HG03469 (cell line): Measurements from ENCODE around the gene MRPS18A.

Experiments used
- ATAC-seq: cut with Tn5 transposase; IDR thresholded peaks from one replicate; pipeline ENCODE4 v1.9.1; 2021; ENCODE audit warnings: mild to moderate bottlenecking, moderate library complexity, moderate number of reproducible peaks; ENCODE audit not compliant: unreplicated experiment

The MRPS18A gene

DNA sequence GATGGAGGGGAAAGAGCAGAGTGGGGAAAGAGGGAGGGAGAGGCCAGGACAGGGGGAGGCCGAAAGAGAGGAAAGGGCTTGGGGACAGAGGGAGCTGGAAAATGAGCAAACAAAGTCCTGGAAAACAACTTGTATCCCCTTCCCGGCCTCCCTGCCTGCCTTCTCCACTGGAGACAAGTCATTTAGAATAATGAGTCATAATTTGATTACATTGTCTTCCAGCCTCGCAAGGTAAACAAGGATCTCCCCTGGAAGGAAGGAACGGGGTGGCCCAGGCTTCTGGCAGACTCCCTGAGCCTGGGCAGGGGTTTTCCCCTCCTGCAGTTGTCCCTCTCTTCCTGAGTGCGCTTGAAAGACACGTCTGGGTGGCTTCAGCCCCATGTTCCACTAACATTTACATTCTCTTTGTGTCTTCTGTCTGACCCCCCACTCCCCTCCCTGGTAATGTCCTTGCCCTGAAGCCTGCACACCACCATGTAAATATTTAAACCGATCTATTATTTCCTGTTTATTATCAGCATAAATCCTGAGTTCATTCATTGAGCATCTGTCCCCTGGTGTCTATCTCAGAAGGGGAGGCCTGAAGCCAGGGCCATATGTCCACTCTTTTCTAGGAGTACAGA is 12.1 kb upstream of the MRPS18A start:
- no peak for ATAC-seq

DNA sequence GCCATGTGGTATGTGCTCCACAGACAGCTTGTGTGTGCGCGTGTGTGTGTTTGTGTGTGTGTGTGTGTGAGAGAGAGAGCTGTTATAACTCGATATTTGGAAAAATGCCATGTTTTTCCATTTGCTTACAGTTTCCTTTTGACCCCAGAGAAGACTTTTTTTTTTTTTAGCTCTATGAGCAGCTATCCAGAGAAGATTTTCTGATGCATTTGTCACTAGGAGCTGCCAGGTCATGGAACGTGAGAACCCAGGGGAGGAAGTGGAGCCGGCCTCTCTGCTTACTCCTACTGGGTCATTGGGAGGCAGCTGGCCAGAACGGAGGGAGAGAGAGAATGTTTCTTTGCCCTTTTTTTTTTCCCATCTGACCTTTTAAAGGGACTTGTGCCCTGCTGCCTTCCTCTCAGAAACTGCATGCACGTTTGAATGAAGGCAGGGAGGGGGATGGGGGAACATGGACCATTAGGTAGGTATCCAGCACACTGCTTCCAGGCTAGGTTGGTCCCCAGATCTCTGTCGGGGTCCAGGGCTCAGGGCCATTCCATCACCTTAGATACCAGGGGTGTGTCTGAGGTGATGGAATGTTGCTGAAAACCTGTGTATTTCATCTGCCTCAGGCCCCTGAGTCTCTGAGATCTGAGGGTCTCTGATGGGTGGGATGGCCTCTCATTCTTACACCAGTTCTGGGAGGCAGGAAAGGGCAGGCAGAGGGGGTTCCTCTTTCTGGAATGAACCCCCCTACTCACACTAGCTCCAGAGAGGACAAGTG is 11.2 kb upstream of the MRPS18A start:
- no peak for ATAC-seq

DNA sequence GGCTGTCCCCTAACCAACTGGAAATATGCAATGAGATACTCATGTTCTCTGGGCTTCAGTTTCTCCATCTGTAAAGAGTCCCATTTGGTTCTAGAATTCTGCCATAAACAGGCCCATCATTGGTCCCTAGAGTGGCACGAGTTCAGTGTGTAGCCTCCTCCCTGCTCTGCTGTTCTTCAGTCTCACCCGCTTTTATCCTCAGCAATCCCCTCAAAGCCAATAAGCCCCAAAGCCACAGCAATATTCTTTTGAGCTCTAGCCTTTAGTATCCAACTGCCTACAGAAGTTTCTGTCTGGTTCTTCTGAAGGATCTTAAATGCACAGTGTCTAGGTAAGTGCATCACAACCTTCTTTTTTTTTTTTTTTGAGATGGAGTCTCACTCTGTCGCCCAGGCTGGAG is 9.8 kb upstream of the MRPS18A start:
- no peak for ATAC-seq

DNA sequence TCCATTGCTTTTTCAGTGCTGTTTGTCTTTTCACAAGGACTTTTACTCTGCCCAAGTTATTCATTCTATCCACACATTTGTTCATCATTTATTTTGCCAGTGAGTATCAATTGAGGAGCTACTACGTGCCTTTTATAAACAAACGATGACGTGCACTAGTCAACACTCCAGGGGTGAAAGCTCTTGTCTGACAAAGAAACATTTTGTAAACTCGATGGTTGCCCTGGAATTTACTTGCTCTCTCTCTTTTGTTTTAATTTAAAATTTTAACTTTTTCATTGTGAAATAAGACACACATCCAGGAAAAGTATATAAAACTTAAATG is 8.3 kb upstream of the MRPS18A start:
- no peak for ATAC-seq

DNA sequence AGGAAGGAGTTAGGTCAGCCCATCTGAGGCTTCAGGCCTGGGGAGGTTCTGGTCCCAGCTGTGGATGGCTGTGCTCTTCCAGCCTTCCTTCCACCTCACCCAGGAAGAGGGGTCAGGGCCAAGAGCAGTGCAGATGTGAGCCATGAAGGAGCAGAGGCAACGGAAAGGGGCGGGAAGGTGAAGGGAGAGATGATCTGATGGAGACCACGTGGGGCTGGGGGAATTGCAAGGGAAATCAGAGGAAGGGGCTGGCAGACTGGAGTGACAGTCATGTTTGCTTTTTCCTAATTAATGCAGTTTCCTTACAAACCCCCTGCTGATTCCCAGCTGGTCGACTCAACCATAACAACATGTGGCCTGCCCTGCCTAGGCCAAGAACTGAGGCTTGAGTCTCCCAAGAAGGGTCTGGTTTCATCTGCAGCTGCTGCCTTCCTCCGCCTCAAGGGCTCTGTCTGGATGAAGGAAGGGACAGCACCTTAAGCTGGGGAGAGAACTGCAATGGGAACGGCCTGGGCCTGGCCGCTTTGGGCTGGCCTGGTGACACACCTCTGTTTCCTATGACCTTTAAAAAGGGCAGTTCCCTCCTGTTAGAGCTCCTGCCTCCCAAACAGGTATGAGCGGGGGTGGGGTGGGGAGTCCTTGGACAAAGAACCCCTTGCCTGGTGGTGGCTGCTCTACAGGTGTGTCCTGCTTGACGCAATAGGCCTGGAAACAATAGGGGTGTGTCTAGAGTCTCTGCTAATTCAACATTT is 7.8 kb upstream of the MRPS18A start:
- no peak for ATAC-seq

DNA sequence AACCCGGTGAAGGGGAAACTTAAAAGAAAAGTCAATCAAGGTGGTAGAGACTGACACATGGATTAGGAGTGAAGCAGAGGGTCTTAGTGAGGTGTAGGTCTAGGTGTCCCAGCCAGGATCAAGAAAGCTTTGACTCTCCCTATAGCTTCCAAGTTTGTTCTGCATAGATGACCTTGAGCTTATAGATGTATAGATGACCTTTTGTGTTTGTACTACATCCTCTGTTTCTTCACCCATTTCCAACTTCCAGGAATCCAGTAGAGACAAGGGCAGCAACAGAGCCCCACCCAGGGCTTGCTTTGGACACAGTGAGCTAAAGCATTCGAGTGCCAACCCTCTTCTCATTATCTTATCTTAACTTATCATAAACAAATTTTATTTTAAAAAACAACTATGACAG is 1.8 kb upstream of the MRPS18A start:
- ATAC-seq: no peak

DNA sequence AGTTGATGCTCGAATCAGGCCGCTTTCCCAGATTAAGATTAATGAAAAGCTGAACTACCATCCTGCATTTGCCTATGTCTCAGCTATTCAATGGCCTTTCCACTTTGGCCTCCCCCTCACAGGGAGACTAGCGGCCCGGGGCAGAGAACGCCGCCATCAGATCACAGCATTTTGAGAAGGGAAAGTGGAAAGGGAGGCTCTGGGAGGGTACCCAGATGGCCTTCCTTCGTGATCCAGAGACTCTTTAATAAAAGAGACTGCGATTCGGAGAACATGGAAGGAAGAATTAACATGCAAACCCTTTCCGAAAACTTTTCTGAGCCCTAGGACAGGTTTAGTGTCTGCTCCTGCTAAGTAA is 533 bp downstream of the MRPS18A start:
- no peak for ATAC-seq

DNA sequence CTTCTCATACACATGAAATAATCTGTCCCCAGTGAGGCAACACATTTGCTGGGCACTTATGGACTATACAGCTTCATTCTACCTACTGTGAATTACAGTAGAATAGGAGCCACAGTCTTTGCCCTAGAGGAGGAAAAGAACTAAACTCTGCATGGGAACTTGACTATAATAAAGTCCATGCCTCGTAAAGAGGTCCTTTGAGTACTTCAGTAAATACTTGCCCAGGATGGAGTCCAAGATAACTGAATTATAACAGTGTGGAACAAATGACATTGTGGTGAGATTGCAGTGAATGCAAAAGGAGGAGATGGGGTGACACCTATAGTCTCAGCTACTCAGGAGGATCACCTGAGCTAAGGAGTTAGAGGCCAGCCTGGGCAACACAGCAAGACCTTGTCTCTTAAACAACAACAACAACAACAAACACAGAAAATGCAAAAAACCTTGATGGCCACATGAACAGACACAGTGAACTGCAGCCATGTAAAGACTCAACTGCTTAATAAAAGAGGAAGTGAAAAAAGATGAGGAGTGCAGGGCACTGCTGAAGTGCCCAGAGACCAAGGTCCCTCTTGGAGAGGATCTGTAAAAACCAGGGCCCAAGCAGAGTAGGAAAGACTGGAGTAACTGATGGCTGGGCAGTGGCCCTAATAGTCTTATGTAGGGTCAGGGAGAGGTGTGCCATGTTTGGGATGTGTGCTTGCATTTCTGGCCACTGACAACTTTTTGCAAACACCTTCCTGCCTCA is 3.7 kb downstream of the MRPS18A start:
- ATAC-seq: no peak

DNA sequence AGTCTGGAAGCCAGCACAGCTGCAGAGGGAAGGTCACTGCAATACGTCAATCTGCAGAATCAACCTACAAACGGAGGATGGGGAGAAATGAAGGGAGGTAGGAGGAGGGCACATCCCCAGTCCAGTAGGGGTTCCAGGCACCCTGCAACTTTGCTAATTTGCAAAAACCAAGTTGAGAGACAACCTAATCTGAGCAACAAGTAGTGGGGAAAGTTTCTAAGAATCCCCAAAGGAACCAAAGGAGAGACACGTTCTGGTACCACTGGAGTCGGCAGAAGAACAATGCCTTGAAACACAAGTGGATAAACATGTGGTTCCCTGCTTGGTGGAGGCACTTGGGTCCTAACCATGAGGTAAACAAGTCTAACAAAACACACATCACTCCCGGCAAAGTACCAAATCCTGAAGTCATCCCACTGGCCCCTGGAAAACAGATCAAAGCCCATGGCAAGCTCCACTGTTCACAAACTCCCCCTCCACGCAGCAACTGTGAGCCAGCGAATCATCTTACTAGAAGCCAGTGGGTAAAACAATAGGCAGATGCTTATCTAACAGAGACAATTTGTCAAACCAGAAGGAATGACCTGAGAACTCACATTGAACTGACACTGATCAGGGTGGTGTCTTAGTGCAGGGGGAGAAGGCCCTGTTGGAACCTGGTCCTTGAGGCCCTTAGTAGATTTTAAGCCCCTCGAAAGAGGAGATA is 4.7 kb downstream of the MRPS18A start:
- no peak for ATAC-seq

DNA sequence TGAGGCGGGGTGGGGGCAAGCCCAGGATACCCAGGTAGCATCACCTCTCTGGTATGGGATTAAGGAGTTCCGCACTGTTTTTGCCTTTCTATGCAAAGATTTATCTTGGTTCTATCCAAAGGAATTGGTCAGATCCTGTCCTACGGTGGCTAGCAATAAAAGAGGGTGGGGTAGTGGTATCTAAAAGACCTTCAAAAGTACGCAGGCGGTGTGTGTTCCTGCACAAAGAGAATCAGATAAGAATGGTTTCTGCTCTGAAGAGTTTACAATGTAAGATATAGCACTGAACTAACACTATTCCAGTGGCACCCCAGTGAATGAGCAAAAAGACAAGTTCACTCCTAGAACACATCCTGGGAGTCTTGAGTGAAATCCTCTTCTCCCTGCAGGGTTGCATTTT is 6.3 kb downstream of the MRPS18A start:
- no peak for ATAC-seq

DNA sequence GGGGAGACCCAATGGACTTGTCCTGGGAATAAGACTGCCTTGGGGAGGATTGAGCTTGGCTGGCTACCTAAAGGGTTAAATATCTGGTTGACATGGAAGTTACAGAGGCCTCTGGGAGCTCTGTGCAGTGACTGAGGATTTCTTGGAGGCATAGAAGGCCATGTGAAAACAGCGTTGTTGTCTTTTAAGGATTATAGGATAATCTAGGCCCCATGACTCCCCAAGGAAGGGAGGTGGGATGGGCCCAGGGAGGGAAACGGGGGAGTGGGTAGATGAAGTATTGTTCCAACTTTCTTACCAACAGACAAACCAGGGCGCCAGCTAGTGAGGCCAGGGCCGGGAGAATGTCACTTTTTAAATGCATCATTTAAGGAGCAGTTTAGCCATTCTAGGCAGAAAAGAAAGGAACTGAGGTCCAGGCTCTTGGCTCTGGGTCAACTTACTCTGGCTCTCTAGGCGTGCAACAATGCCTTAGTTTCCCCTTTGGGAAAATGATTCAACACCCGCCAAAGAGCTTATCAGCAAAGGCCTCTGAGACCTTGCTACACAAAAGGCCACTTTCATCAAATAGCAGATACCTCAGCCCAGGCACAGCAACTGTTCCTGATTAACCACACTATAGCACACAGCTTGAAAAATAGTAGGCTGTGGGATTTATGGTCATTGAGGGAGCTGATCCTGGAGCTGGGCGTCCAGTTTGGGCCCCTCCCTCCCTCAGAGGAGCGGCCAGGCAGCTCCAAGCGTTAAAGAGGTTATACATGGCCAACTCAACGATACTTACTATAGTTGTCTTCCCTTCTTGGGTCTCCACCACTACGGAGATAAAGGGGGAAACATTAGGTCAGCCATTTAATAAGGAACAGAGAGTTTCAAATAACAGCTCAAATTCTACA is 7.0 kb downstream of the MRPS18A start:
- no peak for ATAC-seq

DNA sequence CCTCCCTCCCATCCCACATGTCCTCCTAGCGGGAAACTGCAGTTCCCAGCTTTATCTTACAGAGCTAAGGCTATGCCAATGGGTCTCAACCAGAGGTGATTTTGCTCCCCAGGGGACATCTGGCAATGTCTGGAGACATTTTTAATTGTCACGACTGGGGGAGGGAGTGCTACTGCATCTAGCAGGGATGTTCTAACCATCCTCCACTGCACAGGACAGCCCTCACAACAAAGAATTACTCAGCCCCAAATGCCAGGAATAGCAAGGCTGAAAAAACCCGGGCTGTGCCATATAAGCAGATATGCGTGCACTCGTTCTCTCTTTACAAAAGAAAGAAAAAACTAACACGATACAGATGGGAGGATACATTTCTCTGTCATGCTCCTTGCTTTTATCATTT is 8.5 kb downstream of the MRPS18A start:
- no peak for ATAC-seq

DNA sequence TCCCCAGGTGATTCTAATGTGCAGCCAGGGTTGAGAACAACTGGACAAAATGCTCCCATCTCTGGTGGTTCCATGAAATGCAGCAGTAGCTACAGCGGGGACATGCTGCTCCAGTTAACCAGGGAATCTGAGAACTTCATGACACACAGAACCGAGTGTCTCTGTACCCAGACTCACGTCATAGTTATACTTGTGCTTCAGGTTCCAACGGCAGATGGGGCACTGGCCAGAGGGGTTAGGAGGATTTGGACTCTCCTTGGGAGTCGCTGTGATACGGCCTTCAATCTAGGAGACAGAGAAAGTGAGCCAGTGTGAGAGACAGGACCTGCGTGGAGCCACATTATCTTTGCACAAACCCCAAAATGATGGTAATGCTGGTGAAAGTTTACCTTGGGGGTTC is 9.2 kb downstream of the MRPS18A start:
- no peak for ATAC-seq

DNA sequence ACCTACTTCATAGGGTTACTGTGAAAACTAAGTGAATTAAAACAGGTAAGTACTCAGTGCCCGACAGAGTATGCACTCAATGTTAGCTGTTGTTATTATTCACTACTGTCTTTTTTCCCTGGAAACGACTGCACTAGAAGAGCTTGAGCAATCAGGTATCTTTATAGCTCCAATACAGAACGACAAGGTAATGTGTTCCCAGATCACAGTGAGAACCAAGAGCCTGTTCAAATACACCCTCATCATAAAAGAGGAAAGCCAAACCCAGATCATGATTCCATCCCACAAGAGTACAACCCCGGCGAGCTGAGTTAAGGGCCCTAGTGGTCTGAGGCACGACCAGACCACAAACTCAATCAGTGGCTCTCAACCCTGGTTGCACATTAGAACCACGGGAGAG is 9.8 kb downstream of the MRPS18A start:
- no peak for ATAC-seq

DNA sequence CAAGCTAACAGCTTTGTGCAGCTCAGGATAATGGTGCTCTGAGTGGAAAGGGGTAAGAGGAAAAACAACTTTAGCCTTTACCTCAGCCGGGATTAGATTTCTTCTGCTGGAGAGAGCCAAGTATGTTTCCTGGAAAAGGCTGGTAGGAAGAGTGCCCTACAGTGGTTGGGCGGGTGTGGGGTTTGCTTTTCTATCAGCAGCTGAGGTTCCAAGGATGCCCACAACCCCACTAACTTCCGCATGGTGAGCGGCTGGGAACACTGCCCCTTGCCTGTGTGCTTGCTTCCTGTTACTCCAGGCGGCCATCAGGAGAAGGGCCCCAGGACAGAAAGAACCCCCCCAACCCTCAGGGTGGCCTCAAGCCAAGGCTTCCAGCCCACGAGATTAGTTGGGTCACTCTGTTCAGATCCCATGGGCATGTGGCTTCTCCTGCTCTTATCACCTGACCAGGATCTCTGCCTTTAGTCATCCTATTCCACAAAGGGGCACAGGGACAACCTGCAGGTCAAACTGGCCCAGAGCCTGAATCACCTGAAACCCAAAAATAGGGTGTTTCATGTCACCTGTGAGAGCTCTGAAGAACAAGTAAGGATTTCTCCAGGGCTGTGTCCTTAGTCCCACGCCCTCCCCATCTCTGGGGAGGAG is 10.5 kb downstream of the MRPS18A start:
- ATAC-seq: no peak

DNA sequence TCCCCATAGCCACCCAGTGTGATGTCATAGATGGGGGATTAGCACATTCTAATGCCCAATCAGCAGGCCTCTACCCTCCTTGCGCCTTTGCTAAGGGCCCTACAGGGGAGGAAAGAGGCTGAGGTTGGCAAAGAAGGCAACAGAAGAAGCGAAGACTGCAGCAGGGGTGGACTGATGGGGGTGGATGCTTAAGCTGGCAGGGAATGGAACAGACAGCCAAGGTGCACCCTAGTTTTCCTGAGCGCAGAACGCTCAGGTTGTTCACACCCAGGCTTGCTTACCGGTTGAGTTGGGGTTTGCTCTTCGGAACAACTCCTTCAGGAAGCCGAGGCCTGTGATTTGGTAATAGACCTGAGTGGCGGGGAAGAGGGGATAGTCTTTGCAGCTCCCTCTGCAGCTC is 12.7 kb downstream of the MRPS18A start:
- no peak for ATAC-seq

DNA sequence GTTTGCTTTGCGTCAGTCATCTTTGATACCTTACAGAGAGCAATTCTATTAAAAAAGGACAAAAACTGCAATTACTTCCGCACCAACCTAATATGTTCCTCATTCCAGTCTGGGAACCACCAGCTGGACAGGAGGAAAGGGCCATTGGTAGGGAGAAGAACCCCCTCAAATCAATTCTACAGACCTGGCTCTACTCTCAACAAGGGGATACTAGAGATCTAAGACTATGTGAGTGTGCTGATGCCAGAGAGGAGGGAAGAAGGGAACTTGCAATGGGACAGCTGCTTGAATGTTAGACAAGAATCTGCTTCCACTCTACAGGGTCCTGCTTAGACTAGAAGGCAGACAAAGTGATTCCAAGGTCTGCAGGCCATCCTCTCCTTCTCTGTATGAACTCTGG is 13.3 kb downstream of the MRPS18A start:
- no peak for ATAC-seq

DNA sequence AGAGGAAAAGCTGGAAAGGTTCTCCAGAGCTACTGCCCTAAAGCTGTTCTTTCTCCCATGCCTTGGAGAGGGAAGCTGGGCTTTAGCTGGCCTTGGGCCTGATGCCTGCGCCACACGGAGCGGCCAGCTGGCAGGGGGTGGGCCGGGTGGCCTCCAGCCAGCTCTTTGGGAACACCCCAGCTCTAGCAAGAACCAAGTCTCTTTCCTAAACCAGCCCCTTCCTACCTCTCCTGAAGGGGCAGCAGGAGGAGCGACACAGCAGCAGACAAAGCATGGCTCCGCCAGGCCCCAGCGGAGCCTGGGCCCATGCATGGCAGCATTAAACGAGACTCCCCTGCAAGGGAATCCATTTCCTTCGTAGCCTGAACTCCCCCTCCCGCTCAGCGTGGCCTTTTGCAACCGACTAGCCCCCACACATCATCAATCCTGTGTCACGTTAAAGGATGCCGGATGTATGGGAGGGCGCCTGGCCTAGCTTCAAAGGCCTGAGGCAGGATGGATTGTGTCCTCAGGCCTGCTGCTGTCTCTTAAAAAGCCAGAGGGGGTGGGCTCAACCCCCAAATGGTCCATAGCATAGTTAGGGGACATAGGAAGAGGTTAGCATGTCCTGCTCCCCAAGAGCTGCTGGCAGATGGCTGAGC is 14.0 kb downstream of the MRPS18A start:
- no peak for ATAC-seq
